AG09309 (cell line): ENCODE results near the gene CYP21A2.
"Not testable (repeated sequence)": the region's sequence is repeated elsewhere in the genome, so short reads cannot be mapped to it uniquely, and the experiment has no call there.

ENCODE experiments used
- DNase-seq: peaks from one replicate; pipeline ENCODE4 v3.0.0-alpha.2; 2010; ENCODE audit warnings: low read depth
- H3K4me3 ChIP-seq: 2 replicates; pipeline ENCODE4 v1.5.1; 2011; ENCODE audit warnings: mild to moderate bottlenecking, low read depth, low read length, moderate library complexity; ENCODE audit not compliant: control insufficient read depth

The CYP21A2 gene

GRCh38 chr6:32014547-32014946, 23.7 kb upstream of the CYP21A2 start, which contains the start of gene C4B:
Gene C4B, plus strand, starts transcription at chr6:32014795. Its CDS starts 51 bp downstream, at chr6:32014846.
- H3K4me3 ChIP-seq, DNase-seq: not testable (repeated sequence)

GRCh38 chr6:32022100-32022499, 16.1 kb upstream of the CYP21A2 start:
- H3K4me3 ChIP-seq, DNase-seq: not testable (repeated sequence)

- DNase-seq, H3K4me3 ChIP-seq: not testable (repeated sequence)
Measured at GRCh38 chr6:32028631-32029030, 9.6 kb upstream of the CYP21A2 start.

GRCh38 chr6:32029553-32029952, 8.7 kb upstream of the CYP21A2 start:
- H3K4me3 ChIP-seq, DNase-seq: not testable (repeated sequence)

GRCh38 chr6:32035283-32036013, 2.8 kb upstream of the CYP21A2 start:
- H3K4me3 ChIP-seq, result not testable (repeated sequence)

GRCh38 chr6:32037136-32037535, 1.1 kb upstream of the CYP21A2 start:
- not testable (repeated sequence) for DNase-seq

More at GRCh38 chr6:32035283-32036013, 2.8 kb upstream of the CYP21A2 start:
- not testable (repeated sequence) for DNase-seq

GRCh38 chr6:32038878-32039277, 663 bp downstream of the CYP21A2 start:
- not testable (repeated sequence) for DNase-seq, H3K4me3 ChIP-seq

More at GRCh38 chr6:32037136-32037535, 1.1 kb upstream of the CYP21A2 start:
- not testable (repeated sequence) for H3K4me3 ChIP-seq

GRCh38 chr6:32039321-32040274, 1.4 kb downstream of the CYP21A2 start:
- DNase-seq, H3K4me3 ChIP-seq: not testable (repeated sequence)

- not testable (repeated sequence) for DNase-seq, H3K4me3 ChIP-seq
Measured at GRCh38 chr6:32040299-32041049, 2.3 kb downstream of the CYP21A2 start.

GRCh38 chr6:32041050-32041321, 2.8 kb downstream of the CYP21A2 start:
- not testable (repeated sequence) for DNase-seq, H3K4me3 ChIP-seq

GRCh38 chr6:32041385-32041784, 3.2 kb downstream of the CYP21A2 start:
- DNase-seq, H3K4me3 ChIP-seq: not testable (repeated sequence)

- not testable (repeated sequence) for H3K4me3 ChIP-seq, DNase-seq
Measured at GRCh38 chr6:32042276-32042675, 4.1 kb downstream of the CYP21A2 start.

- not testable (repeated sequence) for H3K4me3 ChIP-seq, DNase-seq
Measured at GRCh38 chr6:32043589-32044380, 5.6 kb downstream of the CYP21A2 start.

- not testable (repeated sequence) for DNase-seq, H3K4me3 ChIP-seq
Measured at GRCh38 chr6:32044916-32045315, 6.7 kb downstream of the CYP21A2 start.
